Fibroblast of the aortic adventitia (primary cell): ENCODE results near the gene FANCB. TPM values are rescaled to one million over a fixed set of nuclear protein-coding genes. Genes with fewer than 3 reads are reported as not detected.

Experiments
- DNase-seq: peaks from one replicate; pipeline ENCODE4 v3.0.0-alpha.2; 2010; ENCODE audit warnings: low read depth
- H3K4me3 ChIP-seq: 2 replicates; pipeline ENCODE4 v1.5.1; 2011; ENCODE audit warnings: low read depth, mild to moderate bottlenecking, control low read depth, low read length, moderate library complexity
- CTCF ChIP-seq: IDR thresholded peaks from 2 replicates; pipeline ENCODE4 v1.5.1; 2011; ENCODE audit warnings: mild to moderate bottlenecking, low read length, control low read depth, inconsistent platforms; ENCODE audit not compliant: insufficient read depth
- total RNA-seq: library from RNA; depleted of rRNA; stranded (reverse); fragments of >200 nt; gene quantifications from 2 replicates; pipeline ENCODE4 v1.2.3, GENCODE V29; 2012; ENCODE audit warnings: low replicate concordance

Gene FANCB
- total RNA-seq, 1 donor = 12.7 TPM

GRCh38 chrX:14913241-14913640 lies 40.4 kb upstream of the FANCB start:
- H3K4me3 ChIP-seq = no peak overlapping the region
- TF ChIP-seq CTCF = no peak
- DNase-seq = peak; percentile 55

GRCh38 chrX:14903891-14904290 lies 31.0 kb upstream of the FANCB start:
- DNase-seq = peak; percentile 20
- no peak for TF ChIP-seq CTCF
- H3K4me3 ChIP-seq = no peak overlapping the region

GRCh38 chrX:14902537-14902936 lies 29.7 kb upstream of the FANCB start:
- H3K4me3 ChIP-seq = no peak overlapping the region
- TF ChIP-seq CTCF = no peak
- DNase-seq = no peak

GRCh38 chrX:14899607-14900006 lies 26.7 kb upstream of the FANCB start:
- peak; percentile 51 for DNase-seq
- H3K4me3 ChIP-seq = no peak overlapping the region
- no peak for TF ChIP-seq CTCF

GRCh38 chrX:14897042-14897441 lies 24.2 kb upstream of the FANCB start:
- no peak for DNase-seq
- TF ChIP-seq CTCF = no peak
- H3K4me3 ChIP-seq = no peak overlapping the region

GRCh38 chrX:14896273-14896672 lies 23.4 kb upstream of the FANCB start:
- no peak for TF ChIP-seq CTCF
- DNase-seq = no peak
- no peak overlapping the region for H3K4me3 ChIP-seq

GRCh38 chrX:14886252-14886651 lies 13.4 kb upstream of the FANCB start:
- H3K4me3 ChIP-seq = no peak overlapping the region
- TF ChIP-seq CTCF = no peak
- no peak for DNase-seq
